Fibroblast of lung (primary cell): ENCODE measurements around the gene SRPK3.

Experiments used
- EZH2 ChIP-seq: IDR thresholded peaks from 2 replicates; pipeline ENCODE4 v1.5.1; 2012; ENCODE audit warnings: low read length, control low read depth, mild to moderate bottlenecking; ENCODE audit errors: missing control alignments
- TF ChIP-seq, protein P1 (sequence below), 2 donors: IDR thresholded peaks in 1 of 2; conservative IDR thresholded peaks in 1 of 2; 1 replicate in 1 of 2; 2 replicates in 1 of 2; pipeline ENCODE4 v1.5.1; 2011 to 2012; ENCODE audit warnings: low read length in 2 of 2, control low read depth in 1 of 2, inconsistent platforms in 1 of 2, low read depth in 1 of 2, mild to moderate bottlenecking in 1 of 2

DNA sequence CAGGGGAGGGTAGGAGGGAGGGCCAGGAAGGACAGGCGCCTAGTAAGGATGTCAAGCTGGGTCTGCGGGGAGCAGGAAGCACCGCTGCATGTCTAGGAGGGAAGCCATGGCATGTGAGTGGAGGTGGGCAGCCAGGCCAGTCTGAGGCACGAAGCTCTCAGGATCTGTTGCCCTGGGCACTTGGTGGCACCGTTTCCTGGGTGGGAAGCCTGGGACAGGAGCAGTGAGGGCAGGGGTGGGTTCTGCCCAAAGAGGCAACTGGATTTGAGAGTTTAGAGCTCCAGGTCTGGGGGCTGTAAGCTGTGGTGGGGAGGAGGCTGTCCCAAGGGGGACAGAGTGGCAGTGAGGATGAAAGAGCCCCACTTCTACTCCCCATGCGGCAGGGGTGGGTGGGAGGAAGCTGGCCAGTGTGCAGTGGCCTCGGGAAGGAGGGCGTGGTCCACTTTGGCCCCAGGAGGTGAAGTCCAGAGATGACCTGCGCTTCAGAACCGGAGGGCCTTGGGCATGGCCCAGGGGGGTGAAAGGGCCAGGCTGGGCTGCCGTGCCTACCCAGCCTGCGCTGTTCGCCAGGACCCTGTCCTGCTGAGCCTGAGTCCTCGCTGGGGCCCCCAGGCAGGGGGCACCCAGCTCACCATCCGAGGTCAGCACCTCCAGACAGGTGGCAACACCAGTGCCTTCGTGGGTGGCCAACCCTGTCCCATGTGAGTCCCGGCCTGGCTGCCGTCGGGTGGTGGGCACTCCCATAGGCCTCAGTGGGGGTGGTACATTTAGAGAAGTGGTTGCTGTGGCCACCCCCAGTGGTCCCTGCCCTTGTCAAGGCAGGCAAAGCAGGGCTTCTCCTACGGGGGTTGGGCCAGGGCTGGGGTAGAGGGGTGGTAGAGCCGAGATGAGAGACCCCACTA, 8.3 kb upstream of the SRPK3 start:
- TF ChIP-seq, protein P1, sequence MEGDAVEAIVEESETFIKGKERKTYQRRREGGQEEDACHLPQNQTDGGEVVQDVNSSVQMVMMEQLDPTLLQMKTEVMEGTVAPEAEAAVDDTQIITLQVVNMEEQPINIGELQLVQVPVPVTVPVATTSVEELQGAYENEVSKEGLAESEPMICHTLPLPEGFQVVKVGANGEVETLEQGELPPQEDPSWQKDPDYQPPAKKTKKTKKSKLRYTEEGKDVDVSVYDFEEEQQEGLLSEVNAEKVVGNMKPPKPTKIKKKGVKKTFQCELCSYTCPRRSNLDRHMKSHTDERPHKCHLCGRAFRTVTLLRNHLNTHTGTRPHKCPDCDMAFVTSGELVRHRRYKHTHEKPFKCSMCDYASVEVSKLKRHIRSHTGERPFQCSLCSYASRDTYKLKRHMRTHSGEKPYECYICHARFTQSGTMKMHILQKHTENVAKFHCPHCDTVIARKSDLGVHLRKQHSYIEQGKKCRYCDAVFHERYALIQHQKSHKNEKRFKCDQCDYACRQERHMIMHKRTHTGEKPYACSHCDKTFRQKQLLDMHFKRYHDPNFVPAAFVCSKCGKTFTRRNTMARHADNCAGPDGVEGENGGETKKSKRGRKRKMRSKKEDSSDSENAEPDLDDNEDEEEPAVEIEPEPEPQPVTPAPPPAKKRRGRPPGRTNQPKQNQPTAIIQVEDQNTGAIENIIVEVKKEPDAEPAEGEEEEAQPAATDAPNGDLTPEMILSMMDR (conservative IDR thresholded peaks at IDR 0.05 in 1 of 2, IDR thresholded peaks at IDR 0.05 in 1 of 2; ENCODE audit: low read depth in 1 of 2, low read length in 2 of 2) = no peak
- TF ChIP-seq EZH2 = no peak
